Measurements from ENCODE around the gene THADA.

The THADA gene

DNA sequence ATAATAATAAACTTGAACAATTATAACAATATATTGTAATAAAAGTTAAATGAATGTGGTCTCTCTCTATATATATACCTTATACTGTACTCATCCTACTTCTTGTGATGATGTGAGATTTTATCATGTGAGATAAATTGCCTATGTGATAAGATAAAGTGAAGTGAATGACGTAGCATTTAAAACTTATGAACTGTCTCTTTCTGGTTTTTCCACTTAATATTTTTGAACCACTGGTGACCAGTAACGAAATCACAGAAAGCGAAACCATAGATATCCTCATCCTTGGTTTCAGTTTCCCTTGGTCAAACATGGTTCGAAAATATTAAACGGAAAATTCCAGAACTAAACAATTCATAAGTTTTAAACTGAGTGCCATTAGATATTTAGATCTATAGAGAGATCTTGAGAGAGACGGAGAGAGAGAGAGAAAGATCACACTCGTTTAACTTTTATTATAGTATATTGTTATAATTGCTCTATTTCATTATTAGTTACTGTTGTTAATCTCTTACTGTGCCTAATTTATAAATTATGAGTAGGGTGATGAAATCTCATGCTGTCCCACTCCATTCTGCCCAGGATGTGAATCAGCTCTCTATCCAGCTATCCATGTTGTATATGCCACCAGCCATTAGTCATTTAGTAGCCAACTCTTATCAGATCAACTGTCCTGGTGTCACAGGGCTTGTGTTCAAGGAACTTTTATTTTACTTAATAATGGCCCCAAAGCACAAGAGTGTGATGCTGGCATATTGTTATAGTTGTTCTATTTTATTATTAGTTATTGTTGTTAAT, 156.8 kb downstream of the THADA start:
- Mint-ChIP-seq H3K4me3 (no peak overlapping the region), H3K9me3 (no peaks in the 10 kb centered on the region), H3K4me1 (peaks cover 4% of the 10 kb centered on the region), H3K36me3 (peaks cover 18% of the 10 kb centered on the region), H3K27me3 (no peaks in the 10 kb centered on the region), H3K27ac (no peak overlapping the region)
- DNase-seq, result no peak
- CTCF ChIA-PET, result no interaction called here

DNA sequence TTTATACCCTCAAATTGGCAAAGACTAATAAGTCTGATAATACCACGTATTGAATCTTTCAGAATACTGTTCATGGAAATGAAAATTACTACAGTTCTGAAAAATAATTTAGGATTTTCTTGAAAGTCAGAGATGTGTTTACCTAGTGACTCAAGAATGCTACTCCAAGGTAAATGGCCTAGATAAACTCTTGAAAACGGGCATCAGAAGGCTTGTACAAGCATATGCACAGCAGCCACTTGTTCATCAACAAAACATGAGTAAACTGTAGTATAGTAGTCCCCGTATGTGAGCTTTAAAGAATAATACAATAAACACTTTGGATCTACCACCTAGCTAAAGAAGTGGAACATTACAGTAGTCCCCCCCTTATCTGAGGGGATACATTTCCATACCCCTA, 157.5 kb downstream of the THADA start:
- Mint-ChIP-seq H3K4me3 (no peak overlapping the region), H3K4me1 (peaks cover 4% of the 10 kb centered on the region), H3K27ac (no peak overlapping the region), H3K27me3 (no peaks in the 10 kb centered on the region), H3K9me3 (no peaks in the 10 kb centered on the region), H3K36me3 (peaks cover 20% of the 10 kb centered on the region)
- DNase-seq, result no peak
- CTCF ChIA-PET, result no interaction called here

DNA sequence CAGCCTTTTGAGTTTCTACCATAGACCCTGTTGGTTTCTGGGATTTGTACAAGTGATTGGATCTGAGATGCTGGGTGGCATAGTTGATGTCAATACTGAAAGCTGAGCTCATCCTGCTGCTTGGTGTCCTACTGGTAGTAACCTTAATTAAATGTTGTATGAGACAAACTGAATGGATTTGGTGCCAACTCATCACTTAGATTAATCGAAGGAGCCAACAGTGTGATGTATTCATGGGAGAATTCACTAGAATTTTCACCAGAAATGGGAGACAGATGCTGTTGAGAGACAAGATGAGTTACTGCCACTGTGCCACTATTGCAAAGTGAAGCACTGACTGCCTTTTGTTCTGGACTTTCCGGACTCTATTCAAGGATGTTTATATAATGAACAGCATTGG, 158.5 kb downstream of the THADA start:
- CTCF ChIA-PET, result no interaction called here
- peaks cover 22% of the 10 kb centered on the region for H3K36me3 Mint-ChIP-seq
- no peaks in the 10 kb centered on the region for H3K4me1 Mint-ChIP-seq
- H3K9me3 Mint-ChIP-seq, result no peaks in the 10 kb centered on the region
- no peak overlapping the region for H3K27ac Mint-ChIP-seq
- H3K4me3 Mint-ChIP-seq, result no peak overlapping the region
- no peaks in the 10 kb centered on the region for H3K27me3 Mint-ChIP-seq
- no peak for DNase-seq

DNA sequence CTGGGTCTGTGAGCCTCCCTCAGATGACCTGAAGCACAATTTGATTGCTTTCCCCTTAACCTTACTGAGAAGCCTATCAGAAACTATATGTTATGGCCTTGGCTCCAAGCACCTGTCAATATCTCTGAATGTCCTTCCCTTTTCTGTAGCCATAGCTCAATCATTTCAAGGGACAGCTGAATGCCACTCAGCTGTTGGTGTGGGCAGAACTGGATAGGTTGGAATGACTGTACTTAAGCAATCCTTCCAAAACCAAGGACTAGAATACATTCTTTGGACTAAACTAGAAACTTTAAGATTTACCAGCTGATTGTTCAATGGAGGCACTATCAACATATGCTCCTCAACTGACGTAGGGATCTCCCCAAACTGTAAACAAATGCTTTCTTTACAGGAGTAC, 159.4 kb downstream of the THADA start:
- no peaks in the 10 kb centered on the region for H3K27me3 Mint-ChIP-seq
- DNase-seq, result no peak
- H3K4me3 Mint-ChIP-seq, result no peak overlapping the region
- CTCF ChIA-PET, result no interaction called here
- no peak overlapping the region for H3K27ac Mint-ChIP-seq
- H3K4me1 Mint-ChIP-seq, result no peaks in the 10 kb centered on the region
- no peaks in the 10 kb centered on the region for H3K9me3 Mint-ChIP-seq
- H3K36me3 Mint-ChIP-seq, result peaks cover 19% of the 10 kb centered on the region

DNA sequence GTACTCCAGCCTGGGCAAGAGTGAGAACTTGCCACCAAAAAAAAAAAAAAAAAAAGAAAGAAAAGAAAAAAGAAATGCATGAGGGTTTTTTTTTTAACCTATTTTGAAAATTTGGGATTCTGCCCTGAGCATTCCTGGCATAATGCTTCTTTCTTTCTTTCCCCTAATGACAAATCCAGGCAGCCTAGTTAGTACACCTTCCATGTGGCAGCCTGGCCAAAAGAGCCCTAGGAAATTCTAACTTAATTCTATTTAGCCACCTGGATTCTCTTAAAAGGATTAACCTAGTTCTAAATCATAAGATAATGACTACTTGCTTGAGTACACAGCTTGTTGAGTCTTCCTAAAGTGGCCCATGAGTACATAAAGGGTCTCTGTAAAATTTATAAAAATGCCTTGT, 160.1 kb downstream of the THADA start:
- DNase-seq, result no peak
- no peak overlapping the region for H3K4me3 Mint-ChIP-seq
- no peaks in the 10 kb centered on the region for H3K9me3 Mint-ChIP-seq
- H3K36me3 Mint-ChIP-seq, result peaks cover 19% of the 10 kb centered on the region
- CTCF ChIA-PET, result no interaction called here
- H3K27ac Mint-ChIP-seq, result no peak overlapping the region
- H3K27me3 Mint-ChIP-seq, result no peaks in the 10 kb centered on the region
- H3K4me1 Mint-ChIP-seq, result no peaks in the 10 kb centered on the region

DNA sequence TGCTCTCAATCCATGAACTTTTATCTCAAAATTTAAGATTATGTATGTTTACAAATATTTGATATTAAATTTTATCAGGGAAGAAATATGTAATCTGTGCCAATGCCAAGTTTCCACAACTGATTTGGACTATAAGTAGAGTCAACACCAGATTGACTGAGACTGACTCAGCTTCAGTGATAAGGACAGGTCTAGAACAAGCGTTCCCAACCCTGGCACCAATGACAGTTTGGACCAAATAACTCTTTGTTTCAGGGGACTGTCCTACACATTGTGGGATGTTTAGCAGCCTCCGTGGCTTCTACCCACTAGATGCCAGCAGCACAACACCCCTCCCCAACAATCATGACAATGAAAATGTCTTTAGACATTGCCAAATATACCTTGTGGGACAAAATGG, 165.3 kb downstream of the THADA start:
- CTCF ChIA-PET, result no interaction called here
- H3K9me3 Mint-ChIP-seq, result no peaks in the 10 kb centered on the region

GRCh38 chr2:43429369-43429768, 166.5 kb downstream of the THADA start:
- no peaks in the 10 kb centered on the region for H3K9me3 Mint-ChIP-seq
- H3K4me1 Mint-ChIP-seq, result peaks cover 35% of the 10 kb centered on the region
- H3K27me3 Mint-ChIP-seq, result no peaks in the 10 kb centered on the region
- CTCF ChIA-PET, result no interaction called here
- no peak overlapping the region for H3K27ac Mint-ChIP-seq
- H3K36me3 Mint-ChIP-seq, result peaks cover 33% of the 10 kb centered on the region
- DNase-seq, result no peak
- no peak overlapping the region for H3K4me3 Mint-ChIP-seq

More for the DNA sequence above, 165.3 kb downstream of the THADA start:
- H3K27ac Mint-ChIP-seq, result no peak overlapping the region
- no peak overlapping the region for H3K4me3 Mint-ChIP-seq
- no peaks in the 10 kb centered on the region for H3K27me3 Mint-ChIP-seq
- H3K4me1 Mint-ChIP-seq, result peaks cover 24% of the 10 kb centered on the region
- no peak for DNase-seq
- peaks cover 27% of the 10 kb centered on the region for H3K36me3 Mint-ChIP-seq

DNA sequence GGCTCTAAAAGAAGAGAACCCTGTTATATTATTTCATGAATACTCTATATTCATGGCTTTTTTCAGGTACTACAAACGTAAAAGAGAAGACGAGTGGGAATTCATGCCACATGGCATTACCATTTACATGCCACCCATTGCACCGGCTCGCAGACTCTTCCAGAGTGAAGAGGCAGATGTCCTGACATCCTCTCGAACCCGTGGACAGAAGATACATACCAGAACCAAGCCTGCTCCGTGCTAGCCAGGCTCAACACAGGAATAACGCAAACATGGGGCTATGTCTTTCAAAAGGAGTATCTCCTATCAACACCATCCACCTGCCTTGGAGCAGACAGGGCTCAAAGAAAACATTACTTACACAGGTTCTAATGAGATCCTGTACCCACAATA, 168.8 kb downstream of the THADA start:
- Mint-ChIP-seq H3K9me3 (no peaks in the 10 kb centered on the region), H3K27me3 (no peaks in the 10 kb centered on the region), H3K27ac (peak overlapping the region; percentile 85), H3K4me1 (peaks cover 43% of the 10 kb centered on the region), H3K36me3 (peaks cover 33% of the 10 kb centered on the region), H3K4me3 (peak overlapping the region; percentile 41)
- CTCF ChIA-PET, result interaction anchor here (0.8 to 1.2 kb wide), 3 partner anchors 9 to 257 kb away, joined by 3 read pairs; no protein-coding TSS in a partner anchor
- no peak for DNase-seq

DNA sequence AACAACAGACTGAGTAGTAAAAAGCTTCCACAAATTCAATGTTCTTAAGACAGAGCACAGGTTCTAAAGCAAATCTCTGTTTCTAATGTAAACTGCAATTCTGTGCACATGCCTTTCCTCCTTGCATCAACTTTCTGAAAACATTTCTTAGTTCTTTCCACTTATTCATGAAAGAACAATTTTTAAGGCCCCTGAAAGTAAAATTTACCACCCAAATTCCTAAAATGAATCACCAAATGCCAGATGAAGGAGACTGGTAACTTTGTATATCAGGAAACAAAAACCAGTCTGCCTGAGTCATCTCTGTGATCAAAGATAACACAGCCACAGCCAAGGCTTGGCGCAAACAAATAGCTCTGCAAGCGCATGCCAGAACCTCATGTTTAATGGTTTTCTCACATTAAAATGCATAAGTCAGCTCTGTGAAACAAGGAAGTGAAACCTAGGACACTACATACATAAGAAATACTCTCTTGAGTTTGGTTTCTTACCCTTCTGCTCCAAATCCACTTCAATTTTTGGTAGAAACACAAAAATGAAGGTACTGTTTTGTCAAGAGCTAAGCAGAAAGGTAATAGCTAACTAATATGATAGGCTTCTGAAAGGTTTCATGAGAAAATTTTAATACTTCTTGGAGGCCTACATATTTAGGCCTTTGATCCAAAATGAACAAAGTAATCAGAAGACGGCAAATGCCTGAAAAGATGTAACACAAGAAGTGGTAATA, 169.4 kb downstream of the THADA start:
- peak; percentile 85 for DNase-seq
- H3K27me3 Mint-ChIP-seq, result no peaks in the 10 kb centered on the region
- peaks cover 36% of the 10 kb centered on the region for H3K36me3 Mint-ChIP-seq
- CTCF ChIA-PET, result interaction anchor here (0.8 to 1.2 kb wide), 3 partner anchors 8 to 256 kb away, joined by 3 read pairs; no protein-coding TSS in a partner anchor
- H3K4me1 Mint-ChIP-seq, result peaks cover 43% of the 10 kb centered on the region
- peak overlapping the region; percentile 85 for H3K27ac Mint-ChIP-seq
- H3K4me3 Mint-ChIP-seq, result peak overlapping the region; percentile 41
- H3K9me3 Mint-ChIP-seq, result no peaks in the 10 kb centered on the region

- H3K4me3 Mint-ChIP-seq, result no peak overlapping the region
- peaks cover 36% of the 10 kb centered on the region for H3K36me3 Mint-ChIP-seq
- peak overlapping the region; percentile 85 for H3K27ac Mint-ChIP-seq
- peaks cover 43% of the 10 kb centered on the region for H3K4me1 Mint-ChIP-seq
- no peaks in the 10 kb centered on the region for H3K9me3 Mint-ChIP-seq
- DNase-seq, result no peak
- H3K27me3 Mint-ChIP-seq, result no peaks in the 10 kb centered on the region
- CTCF ChIA-PET, result interaction anchor here (1.0 kb wide), 1 partner anchor 31 kb away, joined by 3 read pairs; no protein-coding TSS in a partner anchor
These were observed 170.2 kb downstream of the THADA start for GRCh38 chr2:43425659-43426058.

DNA sequence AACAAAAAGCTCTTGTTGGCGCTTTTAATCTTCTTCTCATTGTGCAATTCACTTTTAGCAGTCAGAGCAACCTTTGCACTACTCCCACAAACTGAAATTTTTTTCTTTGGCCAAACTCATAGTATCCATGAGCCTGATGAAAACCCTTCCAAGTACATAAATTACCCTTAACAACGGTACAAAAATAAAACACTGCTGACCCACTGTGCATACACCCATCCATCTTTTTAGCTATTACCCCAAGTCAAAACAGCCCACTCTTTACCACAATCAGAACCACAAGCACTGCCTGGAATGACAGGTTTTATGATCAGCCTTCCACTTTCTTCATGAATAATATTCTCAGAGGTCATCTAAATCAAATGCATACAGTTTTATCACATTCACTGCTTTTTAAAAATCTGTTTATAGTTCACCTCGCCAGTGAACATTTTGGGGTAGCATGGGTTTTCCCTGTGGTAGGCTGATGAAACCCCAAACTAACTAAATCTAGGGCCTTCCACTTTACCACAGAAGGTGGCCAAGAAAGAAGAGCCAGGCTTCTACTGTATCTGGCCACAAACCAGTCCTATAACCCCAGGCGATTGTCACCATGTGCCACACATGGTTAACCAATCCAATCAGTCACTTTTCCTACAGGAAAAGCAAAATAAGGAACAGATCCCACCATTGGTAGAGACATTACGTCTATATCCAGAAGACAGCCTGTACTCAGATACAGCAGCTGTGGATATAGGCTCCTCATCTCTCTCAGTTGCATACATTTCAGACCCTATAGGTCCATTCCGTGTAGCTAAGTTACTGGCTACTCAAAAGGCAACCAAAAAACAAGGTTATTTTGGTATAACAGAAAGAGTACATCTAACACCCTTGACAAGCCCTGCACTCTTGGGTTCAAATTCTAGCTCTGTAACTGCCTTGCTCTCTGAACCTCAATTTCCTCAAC, 171.3 kb downstream of the THADA start:
- H3K27me3 Mint-ChIP-seq, result no peaks in the 10 kb centered on the region
- no peak for DNase-seq
- no peak overlapping the region for H3K4me3 Mint-ChIP-seq
- H3K4me1 Mint-ChIP-seq, result peaks cover 46% of the 10 kb centered on the region
- no peaks in the 10 kb centered on the region for H3K9me3 Mint-ChIP-seq
- H3K36me3 Mint-ChIP-seq, result peaks cover 39% of the 10 kb centered on the region
- H3K27ac Mint-ChIP-seq, result peak overlapping the region; percentile 33
- CTCF ChIA-PET, result interaction anchor here (1.0 to 1.5 kb wide), 2 partner anchors 30 to 59 kb away, joined by 3 to 4 read pairs; no protein-coding TSS in a partner anchor

DNA sequence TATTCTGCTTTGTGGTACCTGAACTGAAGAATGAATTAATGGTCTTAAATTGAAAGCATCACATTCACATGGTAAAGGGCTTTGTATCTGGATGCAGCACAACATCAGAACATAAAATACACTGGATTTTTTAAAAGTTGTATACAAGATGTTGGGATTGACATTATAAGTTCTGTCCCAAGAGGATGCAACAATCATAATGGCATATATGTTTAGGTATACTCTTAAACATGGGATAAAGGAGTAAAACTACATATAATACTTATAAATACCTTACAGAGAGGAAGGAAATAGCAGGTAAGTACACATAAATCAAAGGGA, 171.9 kb downstream of the THADA start:
- Mint-ChIP-seq H3K4me3 (no peak overlapping the region), H3K27me3 (no peaks in the 10 kb centered on the region), H3K27ac (no peak overlapping the region), H3K4me1 (peaks cover 46% of the 10 kb centered on the region), H3K36me3 (peaks cover 42% of the 10 kb centered on the region), H3K9me3 (no peaks in the 10 kb centered on the region)
- no peak for DNase-seq
- CTCF ChIA-PET, result interaction anchor here (1.5 kb wide), 1 partner anchor 60 kb away, joined by 4 read pairs; no protein-coding TSS in a partner anchor

DNA sequence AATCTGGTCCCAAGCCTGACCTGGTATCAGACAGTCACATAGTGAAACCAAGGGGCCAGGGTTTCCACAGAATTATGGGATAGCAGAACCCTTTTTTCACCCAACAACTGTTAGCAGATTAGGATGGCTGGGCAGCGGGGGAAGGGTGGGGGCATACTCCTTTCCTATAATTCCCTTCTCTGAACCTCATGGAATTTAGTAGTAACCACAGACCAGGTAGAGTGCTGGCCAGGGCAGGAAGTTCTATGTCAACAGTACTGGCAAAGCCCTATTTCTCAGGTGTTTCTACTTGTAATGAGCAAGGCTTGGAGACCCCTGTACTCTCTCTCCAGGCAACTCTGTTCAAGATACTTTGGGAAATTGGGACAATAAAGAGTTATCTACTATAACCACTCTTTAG, 174.6 kb downstream of the THADA start:
- peaks cover 28% of the 10 kb centered on the region for H3K4me1 Mint-ChIP-seq
- H3K9me3 Mint-ChIP-seq, result no peaks in the 10 kb centered on the region
- no peaks in the 10 kb centered on the region for H3K27me3 Mint-ChIP-seq
- H3K27ac Mint-ChIP-seq, result no peak overlapping the region
- H3K36me3 Mint-ChIP-seq, result peaks cover 32% of the 10 kb centered on the region
- no peak overlapping the region for H3K4me3 Mint-ChIP-seq
- CTCF ChIA-PET, result no interaction called here
- DNase-seq, result no peak

GRCh38 chr2:43420389-43420801, 175.4 kb downstream of the THADA start:
- H3K9me3 Mint-ChIP-seq, result no peaks in the 10 kb centered on the region
- H3K27me3 Mint-ChIP-seq, result no peaks in the 10 kb centered on the region
- peaks cover 21% of the 10 kb centered on the region for H3K4me1 Mint-ChIP-seq
- CTCF ChIA-PET, result no interaction called here
- H3K27ac Mint-ChIP-seq, result no peak overlapping the region
- H3K36me3 Mint-ChIP-seq, result peaks cover 32% of the 10 kb centered on the region
- H3K4me3 Mint-ChIP-seq, result no peak overlapping the region
- DNase-seq, result no peak

All from activated naive CD4-positive, alpha-beta T cell treated with anti-CD3 and anti-CD28 coated beads, Interleukin-2, amount 10 ng/mL, durations not matched to agents 7 days and 5 days (primary cell).